GM19463 (cell line): ENCODE results near the gene KLHL20.
A peak's percentile ranks its signal among the peaks of the same experiment; 100 is the strongest.
"Not testable (repeated sequence)": the region's sequence is repeated elsewhere in the genome, so short reads cannot be mapped to it uniquely, and the experiment has no call there.

Experiments
- ATAC-seq: cut with Tn5 transposase; IDR thresholded peaks from one replicate; pipeline ENCODE4 v1.9.1; 2021; ENCODE audit warnings: mild to moderate bottlenecking, moderate library complexity; ENCODE audit not compliant: unreplicated experiment

KLHL20 gene

DNA sequence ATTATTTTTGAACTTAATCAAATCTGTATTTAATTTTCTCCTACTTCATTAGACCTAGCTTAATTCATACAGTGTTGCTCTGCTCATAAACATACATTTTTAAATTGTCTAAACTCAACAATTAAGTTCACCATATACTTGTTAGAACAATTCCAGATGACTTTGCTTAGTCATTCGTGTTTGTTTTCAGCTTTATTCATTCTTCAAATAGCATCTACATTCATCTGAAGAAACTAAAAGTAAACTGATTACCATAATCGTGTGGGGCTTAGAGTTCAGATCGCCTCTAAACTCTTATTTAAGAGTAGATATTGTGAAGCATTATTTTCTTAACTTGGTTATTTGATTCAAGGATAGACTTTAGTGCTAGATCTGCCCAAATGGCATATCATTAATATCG is 34.4 kb downstream of the KLHL20 start:
- ATAC-seq, result no peak

DNA sequence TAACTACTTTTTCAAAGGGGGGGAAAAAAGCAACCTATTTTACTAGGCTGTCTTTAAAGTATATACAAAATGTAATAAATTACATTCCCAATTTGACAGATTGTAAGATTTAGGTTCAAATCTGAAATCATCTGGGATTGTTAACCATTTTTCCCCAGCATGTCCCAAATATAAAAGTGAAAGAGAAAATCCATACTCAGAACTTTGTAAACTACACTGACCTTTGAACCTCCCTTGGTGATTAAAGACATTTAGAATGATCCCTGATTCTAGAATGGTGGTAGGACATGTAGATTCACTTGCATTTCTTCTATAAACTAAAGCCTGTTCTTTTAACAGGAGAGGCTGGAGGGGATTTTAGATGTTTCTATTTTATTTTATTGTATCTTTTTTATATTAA is 39.0 kb downstream of the KLHL20 start:
- no peak for ATAC-seq

DNA sequence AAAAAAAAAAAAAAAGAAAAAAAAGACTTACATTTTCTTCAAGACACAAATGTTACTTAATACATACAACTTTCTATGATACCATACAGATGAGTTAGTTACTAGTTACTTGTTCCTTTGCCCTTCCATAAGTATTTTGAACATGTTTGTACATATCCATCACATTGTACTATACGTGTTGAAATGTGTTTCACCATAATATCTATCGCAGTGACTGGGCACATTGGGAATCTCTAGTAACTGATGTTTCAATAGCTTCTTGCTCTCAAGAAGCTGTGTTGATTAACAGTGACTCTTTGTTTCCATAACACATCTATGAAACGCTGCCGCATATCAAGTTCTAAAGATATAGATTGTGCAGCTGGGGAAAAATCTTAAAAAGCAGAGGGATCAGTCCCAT is 42.9 kb downstream of the KLHL20 start:
- no peak for ATAC-seq

DNA sequence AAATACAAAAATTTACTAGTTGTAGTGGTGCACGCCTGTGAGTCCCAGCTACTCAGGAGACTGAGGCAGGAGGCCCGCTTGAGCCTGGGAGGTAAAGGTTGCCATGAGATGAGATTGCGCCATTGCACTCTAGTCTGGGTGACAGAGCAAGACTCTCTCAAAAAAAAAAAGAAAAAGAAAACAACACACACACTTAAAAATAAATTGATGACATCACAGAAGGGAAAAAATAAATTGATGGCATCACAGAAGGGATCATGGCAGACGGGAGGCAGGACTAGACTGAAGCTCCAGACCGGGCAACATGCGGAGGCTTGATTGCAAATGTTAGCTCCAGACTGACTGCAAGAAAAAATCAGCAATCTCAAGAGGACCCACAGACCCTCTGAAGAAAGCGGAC is 43.3 kb downstream of the KLHL20 start:
- no peak for ATAC-seq

DNA sequence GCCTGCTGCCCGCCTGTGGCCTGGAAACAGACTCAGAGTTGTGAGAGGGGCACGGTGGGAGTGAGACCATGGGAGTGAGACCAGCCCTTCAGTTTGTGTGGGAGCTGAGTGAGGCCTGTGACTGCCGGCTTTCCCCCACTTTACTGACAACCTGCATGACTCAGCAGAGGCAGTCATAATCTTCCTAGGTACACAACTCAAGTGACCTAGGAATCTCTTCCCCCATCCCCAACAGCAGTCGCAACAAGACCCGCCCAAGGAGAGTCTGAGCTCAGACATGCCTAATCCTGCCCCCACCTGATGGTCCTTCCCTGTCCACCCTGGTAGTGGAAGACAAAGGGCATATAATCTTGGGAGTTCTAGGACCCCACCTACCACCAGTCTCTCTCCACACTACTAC is 44.2 kb downstream of the KLHL20 start:
- ATAC-seq, result no peak

DNA sequence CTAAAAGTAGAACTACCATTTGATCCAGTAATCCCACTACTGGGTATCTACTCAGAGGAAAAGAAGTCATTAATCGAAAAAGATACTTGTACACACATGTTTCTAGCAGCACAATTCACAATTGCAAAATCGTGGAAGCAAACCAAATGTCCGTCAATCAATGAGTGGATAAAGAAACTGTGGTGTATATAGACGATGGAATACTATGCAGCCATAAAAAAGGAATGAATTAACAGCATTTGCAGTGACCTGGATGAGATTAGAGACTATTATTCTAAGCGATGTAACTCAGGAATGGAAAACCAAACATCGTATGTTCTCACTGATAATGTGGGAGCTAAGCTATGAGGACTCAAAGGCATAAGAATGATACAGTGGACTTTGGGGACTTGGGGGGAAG is 49.5 kb downstream of the KLHL20 start:
- not testable (repeated sequence) for ATAC-seq

DNA sequence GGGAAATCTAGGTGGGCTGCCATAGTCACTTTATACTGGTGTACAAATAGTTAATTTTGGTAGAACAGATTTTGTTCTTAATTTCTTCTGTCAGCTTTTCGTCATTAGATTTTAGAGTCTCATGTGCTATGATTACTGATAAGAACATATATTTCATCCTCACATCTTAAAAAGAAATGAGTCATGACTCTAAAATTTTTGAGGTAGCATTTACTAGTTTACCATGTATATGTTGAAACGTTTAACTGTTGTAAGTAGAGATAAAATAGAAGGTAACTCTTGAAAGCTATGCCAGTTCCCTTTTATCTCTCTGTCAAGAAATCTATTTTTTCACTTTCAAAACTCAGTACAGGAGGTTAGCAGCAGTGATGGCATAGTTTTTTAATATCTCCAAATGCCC is 53.4 kb downstream of the KLHL20 start:
- ATAC-seq, result no peak

GRCh38 chr1:173768827-173769226 is 54.0 kb downstream of the KLHL20 start:
- ATAC-seq, result no peak

DNA sequence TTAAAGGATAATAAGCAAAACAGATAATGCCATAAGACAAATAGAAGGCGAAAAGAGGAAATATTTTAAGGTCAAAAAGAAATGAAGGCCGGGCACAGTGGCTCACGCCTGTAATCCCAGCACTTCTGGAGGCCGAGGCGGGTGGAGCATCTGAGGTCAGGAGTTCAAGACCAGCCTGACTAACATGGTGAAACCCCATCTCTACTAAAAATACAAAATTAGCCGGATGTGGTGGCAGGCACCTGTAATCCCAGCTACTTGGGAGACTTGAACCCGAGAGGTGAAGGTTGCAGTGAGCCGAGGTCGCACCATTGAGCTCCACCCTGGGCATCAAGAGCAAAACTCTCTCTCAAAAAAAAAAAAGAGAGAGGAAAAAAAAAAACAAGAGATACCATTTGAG is 55.5 kb downstream of the KLHL20 start:
- ATAC-seq, result not testable (repeated sequence)

- no peak for ATAC-seq
Measured at GRCh38 chr1:173771560-173771959, 56.8 kb downstream of the KLHL20 start.

DNA sequence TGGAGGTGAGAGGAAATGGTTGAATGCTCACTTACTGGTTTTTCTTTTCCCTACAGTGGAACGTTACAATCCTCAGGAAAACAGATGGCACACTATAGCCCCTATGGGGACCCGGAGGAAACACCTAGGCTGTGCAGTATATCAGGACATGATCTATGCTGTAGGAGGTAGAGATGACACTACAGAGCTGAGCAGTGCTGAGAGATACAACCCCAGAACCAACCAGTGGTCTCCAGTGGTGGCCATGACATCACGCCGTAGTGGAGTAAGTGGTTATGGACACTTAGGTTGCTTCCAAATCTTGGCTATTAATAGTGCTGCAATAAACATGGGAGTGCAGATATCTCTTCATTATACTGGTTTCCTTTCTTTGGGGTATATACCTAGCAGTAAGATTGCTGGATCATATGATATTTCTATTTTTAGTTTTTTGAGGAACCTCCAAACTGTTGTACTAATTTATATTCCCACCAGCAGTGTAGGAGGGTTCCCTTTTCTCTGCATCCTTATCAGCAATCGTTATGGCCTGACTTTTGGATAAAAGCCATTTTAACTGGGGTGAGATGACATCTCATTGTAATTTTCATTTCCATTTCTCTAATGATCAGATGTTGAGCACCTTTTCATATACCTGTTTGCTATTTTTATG is 60.9 kb downstream of the KLHL20 start:
- ATAC-seq, result no peak

DNA sequence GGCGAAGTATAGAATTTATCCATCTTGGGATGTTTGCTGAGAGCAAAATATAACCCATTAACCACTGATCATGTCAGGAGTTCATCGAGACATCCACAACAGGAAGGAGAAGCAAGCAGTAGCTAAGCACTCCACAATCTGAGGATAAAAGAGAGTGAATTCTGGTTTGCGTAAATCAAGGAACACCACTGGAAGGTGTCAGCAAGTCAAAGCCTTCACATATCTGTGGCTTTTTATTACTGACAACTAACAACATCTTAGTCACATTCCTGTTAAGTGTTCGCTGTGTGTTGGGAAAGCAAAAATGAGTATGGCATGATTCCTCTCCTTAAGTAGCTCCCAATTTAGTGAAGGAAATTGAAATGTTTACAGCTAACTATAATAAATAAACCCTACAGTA is 65.2 kb downstream of the KLHL20 start:
- ATAC-seq, result no peak

- ATAC-seq, result no peak
Measured at GRCh38 chr1:173784997-173785396, 70.2 kb downstream of the KLHL20 start.

- no peak for ATAC-seq
Measured at GRCh38 chr1:173789841-173790240, 75.1 kb downstream of the KLHL20 start.

GRCh38 chr1:173798078-173798477 is 83.3 kb downstream of the KLHL20 start:
- no peak for ATAC-seq

DNA sequence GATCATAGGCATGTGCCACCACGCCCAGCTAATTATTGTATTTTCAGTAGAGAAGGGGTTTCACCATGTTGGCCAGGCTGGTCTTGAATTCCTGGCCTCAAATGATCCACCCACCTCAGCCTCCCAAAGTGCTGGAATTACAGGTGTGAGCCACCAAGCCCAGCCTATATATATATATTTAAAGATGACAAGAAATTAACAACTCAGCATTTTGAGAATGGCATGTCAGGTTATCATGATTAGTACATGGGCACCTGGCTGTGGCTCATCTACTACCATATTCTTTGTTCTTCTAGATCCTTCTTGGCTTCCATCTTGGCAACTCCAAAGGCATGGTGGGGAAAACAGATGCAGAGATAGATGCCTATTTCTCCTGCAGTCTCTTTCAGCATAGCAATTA is 85.2 kb downstream of the KLHL20 start:
- not testable (repeated sequence) for ATAC-seq

- ATAC-seq, result no peak
Measured at GRCh38 chr1:173802961-173803360, 88.2 kb downstream of the KLHL20 start.

GRCh38 chr1:173813654-173814053 is 98.9 kb downstream of the KLHL20 start:
- not testable (repeated sequence) for ATAC-seq

- no peak for ATAC-seq
Measured at GRCh38 chr1:173818459-173818858, 103.7 kb downstream of the KLHL20 start.

- no peak for ATAC-seq
Measured at GRCh38 chr1:173821680-173822079, 106.9 kb downstream of the KLHL20 start.

- peak; percentile 30 for ATAC-seq
Measured at GRCh38 chr1:173823781-173824314, 109.1 kb downstream of the KLHL20 start.

DNA sequence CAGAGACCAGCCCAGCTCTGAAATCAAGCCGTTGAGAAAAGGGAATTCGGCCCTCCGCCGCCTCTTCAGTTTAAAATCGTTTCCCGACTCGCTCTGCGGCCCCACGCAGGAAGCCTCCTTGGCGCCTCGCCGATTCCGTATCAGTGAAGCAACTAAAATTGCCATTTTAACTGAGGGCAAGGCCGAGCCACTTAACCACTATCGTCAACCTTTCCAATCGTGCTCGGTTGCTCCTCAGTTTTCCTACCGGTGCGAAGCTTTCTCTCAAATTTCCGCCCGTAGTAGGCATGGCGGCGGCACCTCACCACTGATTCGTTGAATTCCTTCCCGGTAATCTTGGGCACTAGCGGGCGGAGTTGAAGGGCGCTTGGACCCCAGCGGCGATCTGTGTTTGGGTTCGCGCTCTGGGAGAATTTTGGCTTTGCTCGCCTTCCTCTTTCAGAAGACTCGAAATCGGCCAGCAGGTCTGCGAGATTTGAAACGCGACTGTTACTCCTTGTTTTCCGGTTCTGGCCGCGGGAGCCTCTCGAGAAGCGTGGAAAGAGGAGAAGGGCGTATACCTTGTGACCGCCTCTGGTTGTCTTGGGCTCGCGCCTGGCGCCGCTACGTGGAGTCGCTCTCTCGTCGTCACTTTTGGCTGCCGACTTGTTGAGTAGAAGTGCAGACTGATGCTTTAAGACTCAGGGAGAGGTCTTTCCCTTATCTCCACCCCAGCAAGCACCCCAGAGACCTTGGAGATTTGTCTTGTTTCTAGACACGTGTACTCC is 109.7 kb downstream of the KLHL20 start, which contains the start of the genes CENPL and DARS2:
TSS of gene CENPL (minus strand) at position 569 of the 767 bp plus-strand sequence. CDS start 13,584 bp downstream, outside the sequence.
TSS of gene DARS2 (plus strand) at position 359 of the 767 bp plus-strand sequence. CDS start 557 bp downstream, outside the sequence.
- ATAC-seq, result peak; percentile 78
